HL-60 (cell line): ENCODE data around the gene PGM1.

ENCODE experiments used
- POLR2AphosphoS5 ChIP-seq: IDR thresholded peaks from 2 replicates; pipeline ENCODE4 v1.6.1; 2012; ENCODE audit warnings: low read depth
- TF ChIP-seq, protein P1 (sequence below): IDR thresholded peaks from one replicate; pipeline ENCODE4 v1.5.1; 2011; ENCODE audit warnings: low read length, control low read depth, inconsistent platforms; ENCODE audit not compliant: insufficient read depth
- TF ChIP-seq, protein P2 (sequence below): IDR thresholded peaks from 2 replicates; pipeline ENCODE4 v1.6.1; 2012; ENCODE audit warnings: low read depth; ENCODE audit not compliant: insufficient replicate concordance

DNA sequence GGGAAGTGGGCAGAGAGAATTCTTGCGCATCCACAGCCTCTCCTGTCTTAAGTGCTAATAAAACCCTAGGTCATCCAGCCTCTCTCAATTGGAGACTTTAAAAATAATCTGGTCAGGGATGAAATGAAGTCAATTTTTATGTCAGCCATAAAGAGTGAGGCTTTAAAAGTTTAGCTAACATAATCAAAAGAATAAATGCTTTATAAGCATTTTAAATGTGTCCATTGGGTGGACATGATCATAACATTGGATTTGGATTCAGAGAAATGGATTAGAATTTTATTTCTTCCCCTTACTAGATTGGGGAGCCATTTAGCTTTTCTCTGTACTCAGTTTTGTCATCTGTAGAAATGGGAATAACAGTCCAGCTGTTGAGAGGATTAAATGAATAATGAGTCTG lies 55.5 kb downstream of the PGM1 start:
- TF ChIP-seq, protein P1, sequence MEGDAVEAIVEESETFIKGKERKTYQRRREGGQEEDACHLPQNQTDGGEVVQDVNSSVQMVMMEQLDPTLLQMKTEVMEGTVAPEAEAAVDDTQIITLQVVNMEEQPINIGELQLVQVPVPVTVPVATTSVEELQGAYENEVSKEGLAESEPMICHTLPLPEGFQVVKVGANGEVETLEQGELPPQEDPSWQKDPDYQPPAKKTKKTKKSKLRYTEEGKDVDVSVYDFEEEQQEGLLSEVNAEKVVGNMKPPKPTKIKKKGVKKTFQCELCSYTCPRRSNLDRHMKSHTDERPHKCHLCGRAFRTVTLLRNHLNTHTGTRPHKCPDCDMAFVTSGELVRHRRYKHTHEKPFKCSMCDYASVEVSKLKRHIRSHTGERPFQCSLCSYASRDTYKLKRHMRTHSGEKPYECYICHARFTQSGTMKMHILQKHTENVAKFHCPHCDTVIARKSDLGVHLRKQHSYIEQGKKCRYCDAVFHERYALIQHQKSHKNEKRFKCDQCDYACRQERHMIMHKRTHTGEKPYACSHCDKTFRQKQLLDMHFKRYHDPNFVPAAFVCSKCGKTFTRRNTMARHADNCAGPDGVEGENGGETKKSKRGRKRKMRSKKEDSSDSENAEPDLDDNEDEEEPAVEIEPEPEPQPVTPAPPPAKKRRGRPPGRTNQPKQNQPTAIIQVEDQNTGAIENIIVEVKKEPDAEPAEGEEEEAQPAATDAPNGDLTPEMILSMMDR = no peak
- no peak for TF ChIP-seq POLR2AphosphoS5
- TF ChIP-seq, protein P2, sequence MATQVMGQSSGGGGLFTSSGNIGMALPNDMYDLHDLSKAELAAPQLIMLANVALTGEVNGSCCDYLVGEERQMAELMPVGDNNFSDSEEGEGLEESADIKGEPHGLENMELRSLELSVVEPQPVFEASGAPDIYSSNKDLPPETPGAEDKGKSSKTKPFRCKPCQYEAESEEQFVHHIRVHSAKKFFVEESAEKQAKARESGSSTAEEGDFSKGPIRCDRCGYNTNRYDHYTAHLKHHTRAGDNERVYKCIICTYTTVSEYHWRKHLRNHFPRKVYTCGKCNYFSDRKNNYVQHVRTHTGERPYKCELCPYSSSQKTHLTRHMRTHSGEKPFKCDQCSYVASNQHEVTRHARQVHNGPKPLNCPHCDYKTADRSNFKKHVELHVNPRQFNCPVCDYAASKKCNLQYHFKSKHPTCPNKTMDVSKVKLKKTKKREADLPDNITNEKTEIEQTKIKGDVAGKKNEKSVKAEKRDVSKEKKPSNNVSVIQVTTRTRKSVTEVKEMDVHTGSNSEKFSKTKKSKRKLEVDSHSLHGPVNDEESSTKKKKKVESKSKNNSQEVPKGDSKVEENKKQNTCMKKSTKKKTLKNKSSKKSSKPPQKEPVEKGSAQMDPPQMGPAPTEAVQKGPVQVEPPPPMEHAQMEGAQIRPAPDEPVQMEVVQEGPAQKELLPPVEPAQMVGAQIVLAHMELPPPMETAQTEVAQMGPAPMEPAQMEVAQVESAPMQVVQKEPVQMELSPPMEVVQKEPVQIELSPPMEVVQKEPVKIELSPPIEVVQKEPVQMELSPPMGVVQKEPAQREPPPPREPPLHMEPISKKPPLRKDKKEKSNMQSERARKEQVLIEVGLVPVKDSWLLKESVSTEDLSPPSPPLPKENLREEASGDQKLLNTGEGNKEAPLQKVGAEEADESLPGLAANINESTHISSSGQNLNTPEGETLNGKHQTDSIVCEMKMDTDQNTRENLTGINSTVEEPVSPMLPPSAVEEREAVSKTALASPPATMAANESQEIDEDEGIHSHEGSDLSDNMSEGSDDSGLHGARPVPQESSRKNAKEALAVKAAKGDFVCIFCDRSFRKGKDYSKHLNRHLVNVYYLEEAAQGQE = no peak
